Ectodermal cell (in vitro differentiated cells): ENCODE results near the gene B4GALT5.

ENCODE experiments used
- H3K27ac ChIP-seq: 2 replicates; pipeline ENCODE4 v1.7.0; 2013; ENCODE audit warnings: mild to moderate bottlenecking, low read depth, low read length; ENCODE audit not compliant: insufficient read depth, poor library complexity, severe bottlenecking
- H3K27me3 ChIP-seq: 2 replicates; pipeline ENCODE4 v1.7.0; 2013; ENCODE audit warnings: mild to moderate bottlenecking, low read length; ENCODE audit not compliant: insufficient read depth, control insufficient read depth, poor library complexity, severe bottlenecking
- H3K36me3 ChIP-seq: one replicate; pipeline ENCODE4 v1.7.0; 2013; ENCODE audit warnings: low read length; ENCODE audit not compliant: control insufficient read depth, insufficient read depth
- H3K4me1 ChIP-seq: one replicate; pipeline ENCODE4 v1.7.0; 2013; ENCODE audit warnings: low read length; ENCODE audit not compliant: control insufficient read depth, insufficient read depth
- H3K4me3 ChIP-seq: 2 replicates; pipeline ENCODE4 v1.7.0; 2013; ENCODE audit warnings: low read depth, low read length, control low read depth; ENCODE audit not compliant: insufficient read depth
- H3K9me3 ChIP-seq: 2 replicates; pipeline ENCODE4 v1.7.0; 2013; ENCODE audit warnings: mild to moderate bottlenecking, low read length, moderate library complexity; ENCODE audit not compliant: control insufficient read depth
- WGBS, 2 experiments: methylation state at CpG; one replicate each; pipeline ENCODE4 v1.1.7; 2013; ENCODE audit warnings: missing lambda C conversion rate in 2 of 2; 5-methylcytosine and 5-hydroxymethylcytosine counted together

The B4GALT5 gene

DNA sequence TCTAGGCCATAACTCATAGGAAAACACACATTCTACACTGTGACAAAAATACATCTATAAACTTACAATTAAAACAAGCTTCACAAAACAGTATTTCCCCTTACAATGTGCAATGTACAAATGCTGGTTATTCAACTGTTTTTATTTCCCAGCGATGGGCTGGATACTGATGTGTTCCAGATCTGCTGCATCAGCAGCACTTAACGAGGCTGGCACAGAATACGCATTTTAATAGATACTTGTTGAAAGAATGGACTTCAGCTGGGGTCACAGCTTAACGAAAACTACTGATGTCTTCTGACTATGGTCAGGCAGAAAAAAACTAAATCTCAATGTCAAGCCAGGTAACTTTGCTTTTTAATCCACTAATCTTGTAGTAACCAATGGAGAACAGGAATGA lies 70.9 kb downstream of the B4GALT5 start:
- Histone ChIP-seq H3K27ac (no peak overlapping the region), H3K9me3 (no peaks in the 10 kb centered on the region), H3K4me1 (no peaks in the 10 kb centered on the region), H3K36me3 (peaks cover 50% of the 10 kb centered on the region), H3K4me3 (no peak overlapping the region), H3K27me3 (no peaks in the 10 kb centered on the region)
- 96 to 98% methylated on average over 4 of the region's 4 CpGs for WGBS, 2 experiments

DNA sequence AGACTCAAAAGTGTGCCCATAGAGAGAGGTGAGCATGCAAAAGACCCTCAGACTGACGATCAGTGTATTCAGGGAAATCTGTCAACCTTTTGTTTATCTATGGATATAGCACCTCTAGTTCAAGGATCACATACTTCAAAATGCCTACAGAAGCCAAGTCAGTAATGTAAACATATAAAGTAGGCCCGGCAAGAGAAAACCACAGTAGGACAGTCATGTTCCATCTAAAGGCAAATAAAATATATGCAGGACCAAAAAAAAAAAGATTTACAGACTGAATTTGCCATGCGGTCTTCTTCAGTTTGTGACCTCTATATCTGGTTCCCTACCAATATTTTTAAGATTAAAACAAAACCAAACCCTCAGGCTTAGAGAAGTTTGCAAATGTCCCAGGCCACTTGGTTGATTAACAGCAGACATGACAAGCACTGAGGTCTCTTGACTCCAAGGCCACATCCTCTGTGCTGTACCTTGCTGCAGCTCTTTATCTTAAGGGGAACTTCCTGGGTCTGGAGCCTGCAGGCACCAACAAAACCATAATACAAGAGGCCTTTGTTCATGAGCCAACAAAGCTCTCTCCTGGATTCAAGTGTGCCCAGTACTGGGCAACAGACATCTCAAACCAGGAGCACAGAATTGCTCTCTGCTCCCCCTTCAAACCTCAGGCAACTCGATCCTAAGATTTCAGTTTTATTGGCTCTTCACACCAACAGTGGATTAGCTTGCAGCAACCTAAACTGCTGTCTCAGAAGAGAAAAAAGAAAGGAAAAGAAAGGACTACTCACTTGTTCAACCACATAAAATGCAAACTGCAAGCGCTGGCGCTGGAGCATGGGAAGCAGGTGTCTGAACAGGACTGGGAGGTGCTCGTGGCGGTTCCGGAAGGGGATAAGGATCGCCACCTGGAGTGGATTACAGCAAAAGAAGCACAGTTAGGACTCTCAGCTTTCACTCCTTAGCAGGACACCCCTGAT lies 71.7 kb downstream of the B4GALT5 start:
- H3K36me3 ChIP-seq: peaks cover 54% of the 10 kb centered on the region
- 90 to 93% methylated on average over 10 of the region's 10 CpGs for WGBS, 2 experiments
- no peak overlapping the region for H3K27ac ChIP-seq

DNA sequence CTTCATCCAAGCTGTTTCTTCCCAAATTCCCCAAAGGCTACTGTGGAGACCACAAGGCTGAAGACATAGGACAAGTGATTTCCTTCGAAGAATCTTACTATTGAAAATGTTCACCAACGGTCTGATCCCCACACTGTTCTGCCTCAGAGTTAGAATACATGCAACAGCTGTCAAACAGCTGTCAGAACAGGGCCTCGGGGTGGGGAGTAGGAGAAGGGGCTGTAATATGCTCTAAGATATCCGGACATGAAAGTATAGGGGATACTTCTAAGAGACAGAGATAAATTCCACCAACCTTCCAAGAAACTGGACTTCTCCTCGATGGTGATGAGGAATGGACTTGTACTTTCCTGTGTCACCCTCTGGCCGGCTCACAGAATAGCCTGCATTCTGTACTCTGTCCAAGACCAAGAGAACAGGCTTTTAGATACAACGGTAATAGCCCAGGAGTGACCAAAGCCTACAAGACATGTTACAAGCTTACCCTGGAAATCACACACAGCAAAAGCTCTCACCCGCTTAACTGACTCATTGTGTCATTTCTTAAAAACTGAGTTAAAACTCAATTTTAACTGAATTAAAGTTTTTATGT lies 76.5 kb downstream of the B4GALT5 start:
- peaks cover 13% of the 10 kb centered on the region for H3K4me1 ChIP-seq
- H3K4me3 ChIP-seq: no peak overlapping the region
- H3K27me3 ChIP-seq: no peaks in the 10 kb centered on the region
- no peaks in the 10 kb centered on the region for H3K9me3 ChIP-seq
- 93 to 96% methylated on average over 8 of the region's 8 CpGs for WGBS, 2 experiments
- H3K27ac ChIP-seq: peak overlapping the region; percentile 9
- H3K36me3 ChIP-seq: peaks cover 39% of the 10 kb centered on the region

More for the DNA sequence above, 71.7 kb downstream of the B4GALT5 start:
- Histone ChIP-seq H3K27me3 (no peaks in the 10 kb centered on the region), H3K4me1 (no peaks in the 10 kb centered on the region), H3K4me3 (no peak overlapping the region), H3K9me3 (no peaks in the 10 kb centered on the region)

DNA sequence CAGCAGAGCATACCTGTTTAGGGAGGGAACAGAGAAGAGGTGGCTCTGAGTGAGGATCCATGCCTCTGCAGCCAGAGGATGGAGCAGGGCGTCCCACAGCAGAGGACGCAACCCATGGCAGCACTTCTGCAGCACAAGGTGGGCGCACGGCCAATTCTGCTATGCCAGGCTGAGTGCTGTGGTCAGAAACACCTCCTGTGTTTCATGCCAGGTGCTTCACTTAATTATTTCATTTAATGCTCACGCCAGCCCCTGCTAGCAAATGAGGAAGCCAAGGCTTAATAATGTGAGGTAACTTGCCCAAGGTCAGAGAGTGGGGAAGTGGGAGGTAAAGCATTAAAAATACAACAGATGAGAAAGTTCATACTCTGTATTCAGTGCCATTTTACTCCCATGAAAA lies 77.2 kb downstream of the B4GALT5 start:
- no peak overlapping the region for H3K27ac ChIP-seq

DNA sequence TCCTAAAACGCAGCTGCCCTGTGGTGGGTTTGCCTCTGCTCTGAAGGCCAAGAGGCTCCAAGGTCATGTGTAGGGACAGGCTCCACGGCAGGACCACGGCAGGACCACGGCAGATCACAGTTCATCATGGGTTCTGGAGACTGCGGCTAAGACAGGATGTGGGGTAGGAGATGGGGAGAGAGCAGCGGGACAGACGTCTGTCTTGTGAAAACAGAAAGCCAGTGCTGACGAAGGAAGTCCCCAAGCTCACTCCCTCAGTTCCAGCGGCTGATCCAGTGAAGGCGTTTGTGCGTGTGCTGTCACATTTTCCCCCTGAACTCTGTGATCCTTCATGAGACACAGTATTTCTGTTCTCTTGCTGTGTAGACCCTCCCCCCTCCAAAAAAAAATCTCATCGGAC lies 77.8 kb downstream of the B4GALT5 start:
- Histone ChIP-seq H3K27me3 (no peaks in the 10 kb centered on the region), H3K4me3 (no peak overlapping the region), H3K27ac (no peak overlapping the region), H3K9me3 (no peaks in the 10 kb centered on the region), H3K4me1 (peaks cover 23% of the 10 kb centered on the region), H3K36me3 (peaks cover 26% of the 10 kb centered on the region)
- WGBS, 2 experiments: 94 to 95% methylated on average over 12 of the region's 12 CpGs

More for the DNA sequence above, 77.2 kb downstream of the B4GALT5 start:
- peaks cover 32% of the 10 kb centered on the region for H3K36me3 ChIP-seq
- no peak overlapping the region for H3K4me3 ChIP-seq
- H3K9me3 ChIP-seq: no peaks in the 10 kb centered on the region
- H3K27me3 ChIP-seq: no peaks in the 10 kb centered on the region
- H3K4me1 ChIP-seq: peaks cover 20% of the 10 kb centered on the region
- 93 to 97% methylated on average over 5 of the region's 5 CpGs for WGBS, 2 experiments

DNA sequence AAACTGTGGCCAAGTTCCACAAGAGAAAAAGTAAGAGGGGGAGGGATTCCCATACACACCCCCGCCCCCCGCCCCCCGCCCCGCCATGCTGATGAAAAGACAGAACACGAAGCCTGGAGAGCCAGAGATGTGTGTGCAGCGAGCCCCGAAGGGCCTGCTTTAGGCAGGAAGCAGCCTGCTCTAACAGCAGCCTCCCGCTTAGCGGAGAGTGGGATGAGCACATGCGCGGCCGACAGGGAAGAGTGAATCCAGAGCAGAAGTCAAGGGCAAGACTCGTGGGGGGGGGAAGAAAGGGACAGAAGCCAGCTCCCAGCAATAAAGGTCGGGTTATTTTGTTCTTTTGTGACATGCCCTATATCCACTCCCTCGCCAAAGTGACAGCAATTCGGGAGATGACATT lies 78.5 kb downstream of the B4GALT5 start:
- Histone ChIP-seq H3K27me3 (no peaks in the 10 kb centered on the region), H3K27ac (no peak overlapping the region), H3K9me3 (no peaks in the 10 kb centered on the region), H3K4me1 (peaks cover 23% of the 10 kb centered on the region), H3K4me3 (no peak overlapping the region), H3K36me3 (peaks cover 19% of the 10 kb centered on the region)
- 88% methylated on average over 16 of the region's 16 CpGs for whole genome bisulfite sequencing, 2 experiments

DNA sequence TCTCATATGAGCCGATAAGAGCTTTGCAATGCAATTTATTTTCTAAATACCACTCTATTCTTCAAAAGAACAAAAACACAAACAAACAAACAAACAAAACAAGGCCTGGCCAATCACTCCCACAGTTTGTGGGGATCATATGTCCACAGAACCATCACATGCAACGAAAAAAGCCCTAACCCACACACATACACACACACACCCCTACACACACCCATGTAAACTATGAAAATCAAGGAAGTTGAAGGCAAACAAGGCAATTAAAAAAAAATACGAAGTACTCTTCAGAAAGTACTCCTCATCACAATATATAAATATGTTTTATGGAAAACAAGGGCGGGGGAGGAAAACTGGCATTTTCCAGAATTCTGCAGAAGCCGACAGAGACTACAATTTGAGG lies 79.6 kb downstream of the B4GALT5 start:
- 79 to 91% methylated on average over 4 of the region's 5 CpGs for WGBS, 2 experiments
- H3K36me3 ChIP-seq: peaks cover 9% of the 10 kb centered on the region
- H3K27ac ChIP-seq: peak overlapping the region; percentile 57

DNA sequence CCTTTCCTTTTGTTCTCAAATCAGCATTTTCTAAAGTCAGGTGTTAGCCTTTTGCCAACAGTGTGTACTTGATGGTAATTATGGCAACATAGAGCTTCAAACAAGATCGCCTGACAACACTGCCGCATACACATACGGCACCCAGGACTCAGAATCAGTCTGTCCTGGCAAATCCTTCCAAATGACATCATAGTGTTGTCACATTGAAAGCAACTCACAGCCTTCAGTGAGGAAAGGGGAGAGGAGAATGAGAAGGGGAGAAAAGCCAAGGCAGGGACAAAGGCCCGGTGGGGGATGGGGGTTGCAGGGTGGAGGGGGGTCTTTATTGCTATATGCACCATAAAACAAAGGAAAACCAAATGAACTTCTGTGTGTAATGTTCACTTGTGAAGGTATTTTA lies 80.0 kb downstream of the B4GALT5 start:
- Histone ChIP-seq H3K9me3 (peaks cover 2% of the 10 kb centered on the region), H3K36me3 (peaks cover 9% of the 10 kb centered on the region), H3K27me3 (no peaks in the 10 kb centered on the region), H3K27ac (peak overlapping the region; percentile 57), H3K4me1 (peaks cover 23% of the 10 kb centered on the region), H3K4me3 (no peak overlapping the region)
- 45 to 65% methylated on average over 4 of the region's 4 CpGs for WGBS, 2 experiments

More for the DNA sequence above, 79.6 kb downstream of the B4GALT5 start:
- no peaks in the 10 kb centered on the region for H3K27me3 ChIP-seq
- no peak overlapping the region for H3K4me3 ChIP-seq
- H3K9me3 ChIP-seq: no peaks in the 10 kb centered on the region
- H3K4me1 ChIP-seq: peaks cover 23% of the 10 kb centered on the region

DNA sequence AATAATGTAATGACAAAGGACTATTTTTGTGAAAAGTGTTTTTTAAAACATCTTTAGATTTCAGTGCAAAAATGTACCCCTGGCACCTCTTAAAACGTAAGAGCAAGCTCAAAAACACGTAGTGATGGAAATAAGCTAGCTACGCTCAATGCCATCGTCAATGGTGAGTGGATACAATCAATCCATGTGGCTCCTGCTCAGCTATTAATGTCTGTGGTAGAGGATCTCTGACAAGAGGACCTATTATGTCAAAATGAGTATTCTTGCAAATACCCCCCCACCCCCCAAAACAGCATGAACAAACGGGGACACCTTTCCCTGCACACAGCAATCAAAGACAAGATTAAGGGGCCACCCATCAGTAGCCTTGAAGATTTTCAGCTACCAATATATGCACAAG lies 80.7 kb downstream of the B4GALT5 start:
- H3K36me3 ChIP-seq: peaks cover 9% of the 10 kb centered on the region
- H3K9me3 ChIP-seq: peaks cover 2% of the 10 kb centered on the region
- H3K27ac ChIP-seq: no peak overlapping the region
- H3K4me1 ChIP-seq: peaks cover 23% of the 10 kb centered on the region
- 86 to 87% methylated on average over 5 of the region's 5 CpGs for WGBS, 2 experiments
- no peak overlapping the region for H3K4me3 ChIP-seq
- H3K27me3 ChIP-seq: no peaks in the 10 kb centered on the region

DNA sequence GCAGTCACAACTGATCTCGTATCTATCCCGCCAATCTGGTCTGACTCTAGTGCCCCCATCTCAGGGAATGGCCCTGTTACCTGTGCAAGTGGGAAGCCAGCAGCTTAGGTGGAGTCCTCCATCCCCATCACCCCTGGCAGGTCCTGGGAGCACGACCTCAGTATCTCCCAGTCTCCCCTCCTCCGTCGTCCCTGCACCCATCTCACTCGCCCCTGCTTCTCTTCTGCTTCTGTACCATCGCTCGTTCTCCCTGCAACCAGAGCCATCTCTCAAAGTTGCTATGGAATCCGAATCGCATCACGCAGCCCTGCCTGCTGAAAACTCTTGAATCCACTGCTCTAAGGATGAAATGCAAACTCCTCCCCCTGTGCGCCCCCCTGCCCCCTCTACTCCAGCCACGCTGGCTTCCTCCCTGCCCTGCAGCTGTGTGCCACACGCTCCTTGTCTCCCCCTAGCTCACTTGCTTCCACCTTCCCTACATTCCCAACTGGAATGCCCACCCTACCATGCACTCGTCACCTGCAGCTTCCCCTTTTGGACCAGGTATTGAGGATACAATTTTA lies 81.7 kb downstream of the B4GALT5 start:
- H3K9me3 ChIP-seq: peaks cover 2% of the 10 kb centered on the region
- H3K36me3 ChIP-seq: peaks cover 5% of the 10 kb centered on the region
- H3K4me3 ChIP-seq: no peak overlapping the region
- no peak overlapping the region for H3K27ac ChIP-seq
- WGBS, 2 experiments: 84 to 87% methylated on average over 15 of the region's 15 CpGs
- peaks cover 23% of the 10 kb centered on the region for H3K4me1 ChIP-seq
- H3K27me3 ChIP-seq: no peaks in the 10 kb centered on the region
